ENCODE results near the gene FETUB. TPM values are rescaled to one million over a fixed set of nuclear protein-coding genes. Genes with fewer than 3 reads are reported as not detected.
A peak's percentile ranks its signal among the peaks of the same experiment; 100 is the strongest.

Gene FETUB
- total RNA-seq, 1 experiment from 2014 or later = not detected

- H3K4me1 ChIP-seq (ENCODE audit: control insufficient read depth in 1 of 2, insufficient read depth in 2 of 2, low read length in 2 of 2) = peaks cover 2 to 21% of the 10 kb centered on the region in 2 experiments; a peak in 2 of 4 replicates
- ATAC-seq = no peak
- H3K36me3 ChIP-seq (ENCODE audit: control insufficient read depth in 1 of 2, insufficient read depth in 2 of 2, low read length in 2 of 2) = no peaks in the 10 kb centered on the region
- H3K9ac ChIP-seq (ENCODE audit: low read length) = no peak overlapping the region
- intact Hi-C loops (cut with micrococcal nuclease) = loop anchor here (1.0 kb wide), 1 partner anchor 208 kb away; no protein-coding TSS in a partner anchor
- H4K20me1 ChIP-seq (ENCODE audit: insufficient read depth) = no peaks in the 10 kb centered on the region
- no peak overlapping the region for H3K27ac ChIP-seq (ENCODE audit: low read depth, low read length)
- no peaks in the 10 kb centered on the region for H3K27me3 ChIP-seq (ENCODE audit: insufficient read depth, low read length)
- ChIA-PET POLR2A (interaction anchor here (1.1 to 1.6 kb wide), 2 partner anchors 140 to 208 kb away, joined by 3 read pairs; no protein-coding TSS in a partner anchor), RAD21 (ENCODE audit: low non-redundant PET in 1 of 2, low total read pairs in 2 of 2, uncharacterized antibody in 2 of 2, unreplicated experiment in 2 of 2) (interaction anchor here in 1 of 2 experiments (1.4 kb wide), 1 partner anchor 140 kb away, joined by 5 read pairs; no protein-coding TSS in a partner anchor), CTCF (interaction anchor here (0.9 to 8.4 kb wide), 7 partner anchors 16 to 354 kb away, joined by 6 to 64 read pairs (median 8); no protein-coding TSS in a partner anchor)
- no peak overlapping the region for H3K4me3 ChIP-seq (replicated peaks in 1 of 2; ENCODE audit: low read depth in 1 of 2, low read length in 2 of 2)
- no peaks in the 10 kb centered on the region for H3K9me2 ChIP-seq (ENCODE audit: insufficient read depth)
- TF ChIP-seq ZNF274 (IDR thresholded peaks at IDR 0.05; ENCODE audit: low read depth, low read length) = no peak
- H3K79me2 ChIP-seq (ENCODE audit: insufficient read depth, low read length) = no peaks in the 10 kb centered on the region
- no peak overlapping the region for H3K4me2 ChIP-seq (ENCODE audit: low read length)
- no TSS peak for BruUV-seq (replicated peaks)
- no peak for DNase-seq (ENCODE audit: low read depth, low spot score)
- no peaks in the 10 kb centered on the region for H3K9me3 ChIP-seq (ENCODE audit: control insufficient read depth in 1 of 2, insufficient read depth in 1 of 2, low read depth in 1 of 2, low read length in 2 of 2)
- H2AFZ ChIP-seq (ENCODE audit: low read depth, low read length, poor library complexity, severe bottlenecking) = no peak overlapping the region
These were observed 26.4 kb upstream of the FETUB start for GRCh38 chr3:186613637-186614265.

- H3K9ac ChIP-seq (ENCODE audit: low read length) = no peak overlapping the region
- no peak for DNase-seq (ENCODE audit: low read depth, low spot score)
- no TSS peak for BruUV-seq (replicated peaks)
- TF ChIP-seq CBX3 (IDR thresholded peaks at IDR 0.05; ENCODE audit: low read depth) (no peak), RAD21 (IDR thresholded peaks at IDR 0.05; ENCODE audit: low read depth) (no peak), CEBPB (IDR thresholded peaks at IDR 0.05; ENCODE audit: low read depth) (no peak), ZBTB33 (IDR thresholded peaks at IDR 0.05; ENCODE audit: extremely low read depth, insufficient replicate concordance, low read length) (no peak), ZNF274 (IDR thresholded peaks at IDR 0.05; ENCODE audit: low read depth, low read length) (no peak), JUND (IDR thresholded peaks at IDR 0.05) (no peak), YY1 (IDR thresholded peaks at IDR 0.05; ENCODE audit: extremely low read depth, insufficient replicate concordance, low read depth, low read length) (no peak), CTCF (IDR thresholded peaks at IDR 0.05 in 2 of 3, conservative IDR thresholded peaks at IDR 0.05 in 1 of 3; ENCODE audit: borderline replicate concordance in 1 of 3, insufficient read depth in 1 of 3, low read depth in 2 of 3, low read length in 2 of 3) (no peak), EZH2 (IDR thresholded peaks at IDR 0.05) (no peak), SP1 (IDR thresholded peaks at IDR 0.05; ENCODE audit: low read depth) (no peak)
- no peaks in the 10 kb centered on the region for H3K27me3 ChIP-seq (ENCODE audit: insufficient read depth, low read length)
- H3K9me3 ChIP-seq (ENCODE audit: control insufficient read depth in 1 of 2, insufficient read depth in 1 of 2, low read depth in 1 of 2, low read length in 2 of 2) = no peaks in the 10 kb centered on the region
- H3K79me2 ChIP-seq (ENCODE audit: insufficient read depth, low read length) = no peaks in the 10 kb centered on the region
- H3K4me1 ChIP-seq (ENCODE audit: control insufficient read depth in 1 of 2, insufficient read depth in 2 of 2, low read length in 2 of 2) = peaks cover 2 to 21% of the 10 kb centered on the region in 2 experiments; a peak in 2 of 4 replicates
- H3K9me2 ChIP-seq (ENCODE audit: insufficient read depth) = no peaks in the 10 kb centered on the region
- no peaks in the 10 kb centered on the region for H4K20me1 ChIP-seq (ENCODE audit: insufficient read depth)
- peak overlapping the region; percentile 55; the same call in 1 of the 2 replicates for H3K4me2 ChIP-seq (ENCODE audit: low read length)
- CTCF ChIA-PET = interaction anchor here (0.6 to 8.4 kb wide), 17 partner anchors 9 to 671 kb away, joined by 3 to 64 read pairs (median 5); no protein-coding TSS in a partner anchor
- H3K4me3 ChIP-seq (replicated peaks in 1 of 2; ENCODE audit: low read depth in 1 of 2, low read length in 2 of 2) = no peak overlapping the region
- intact Hi-C loops (cut with micrococcal nuclease) = loop anchor here (1.0 kb wide), 1 partner anchor 207 kb away; no protein-coding TSS in a partner anchor
- no peak overlapping the region for H3K27ac ChIP-seq (ENCODE audit: low read depth, low read length)
- POLR2A ChIA-PET = interaction anchor here (1.1 to 1.6 kb wide), 2 partner anchors 140 to 208 kb away, joined by 3 read pairs; no protein-coding TSS in a partner anchor
- H3K36me3 ChIP-seq (ENCODE audit: control insufficient read depth in 1 of 2, insufficient read depth in 2 of 2, low read length in 2 of 2) = no peaks in the 10 kb centered on the region
- no peak for ATAC-seq
- peak overlapping the region; percentile 100 for H2AFZ ChIP-seq (ENCODE audit: low read depth, low read length, poor library complexity, severe bottlenecking)
- RAD21 ChIA-PET (ENCODE audit: low non-redundant PET in 1 of 2, low total read pairs in 2 of 2, uncharacterized antibody in 2 of 2, unreplicated experiment in 2 of 2) = interaction anchor here (0.7 to 1.4 kb wide), 3 partner anchors 30 to 207 kb away, joined by 3 to 5 read pairs (median 5); no protein-coding TSS in a partner anchor
These were observed 26.0 kb upstream of the FETUB start for GRCh38 chr3:186614266-186614596.

All from HCT116 (cell line).